Measurements from ENCODE around the gene KDM5A.
"Not testable (repeated sequence)": the region's sequence is repeated elsewhere in the genome, so short reads cannot be mapped to it uniquely, and the experiment has no call there.

The KDM5A gene

DNA sequence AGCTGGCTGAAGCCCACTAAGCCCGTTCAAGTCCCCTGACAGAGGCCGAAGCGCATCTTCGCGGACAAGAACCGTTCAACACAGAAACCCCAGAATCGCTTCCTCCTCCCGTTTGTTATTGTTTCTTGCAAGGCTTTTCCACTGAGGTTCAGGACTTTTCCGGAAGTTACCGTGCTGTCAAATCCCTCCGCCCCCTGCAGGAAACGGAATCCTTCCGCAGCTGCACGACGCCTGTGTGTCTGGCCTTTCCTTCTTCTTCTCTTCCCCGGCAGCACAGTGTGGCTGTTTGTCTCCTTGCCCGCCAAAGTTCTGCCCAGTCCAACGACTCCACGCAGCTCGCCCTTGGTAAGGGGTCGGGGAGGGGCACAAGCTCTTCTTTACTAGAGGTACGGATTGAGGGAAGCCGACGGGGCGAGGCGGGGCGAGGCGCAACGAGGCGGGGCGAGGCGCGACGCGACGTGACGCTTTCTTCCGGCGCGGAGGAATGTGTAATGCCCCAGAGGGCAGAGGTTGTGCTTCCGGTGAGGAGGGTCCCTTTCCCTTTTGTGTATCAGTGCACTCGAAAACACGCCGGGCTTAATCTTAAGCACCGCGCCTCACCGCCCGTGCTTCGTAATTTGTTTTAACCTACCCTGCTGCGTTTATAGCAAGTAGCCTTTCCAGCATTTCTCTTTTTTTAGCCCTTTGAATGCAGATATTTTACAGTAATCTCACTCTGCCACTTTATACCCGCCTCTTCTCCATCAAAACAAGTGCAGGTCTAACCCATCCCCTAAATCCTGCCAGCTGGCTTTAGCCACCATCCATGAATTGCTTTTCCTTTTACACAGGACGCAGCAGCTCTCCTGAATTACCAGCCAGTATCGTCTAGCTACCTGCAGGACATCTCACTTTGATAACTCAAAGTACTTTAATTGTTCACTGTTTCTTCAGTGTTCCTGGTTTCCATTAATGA is at the start of gene KDM5A:
KDM5A (minus strand) TSS at position 179 of the 955 bp plus-strand sequence. CDS start 229 bp downstream, outside the sequence.
- peak; percentile 74 for DNase-seq (ENCODE audit: low read depth, low spot score)

DNA sequence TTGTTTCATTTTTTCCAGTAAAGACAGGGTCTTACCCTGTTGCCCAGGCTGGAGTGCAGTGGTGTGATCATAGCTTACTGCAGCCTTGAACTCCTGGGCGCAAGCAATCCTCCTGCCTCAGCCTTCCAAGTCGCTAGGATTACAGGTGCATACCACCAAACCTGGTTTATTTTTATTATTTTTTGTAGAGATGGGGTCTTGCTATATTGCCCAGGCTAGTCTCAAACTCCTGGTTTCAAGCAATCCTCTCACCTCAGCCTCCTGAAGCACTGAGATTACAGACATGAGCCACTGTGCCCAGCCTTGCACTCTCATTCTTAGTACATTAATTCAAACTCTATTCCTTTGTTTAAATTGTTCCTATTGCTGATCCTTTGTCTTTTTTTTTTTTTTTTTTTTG is 46.6 kb upstream of the KDM5A start:
- not testable (repeated sequence) for DNase-seq (ENCODE audit: low read depth, low spot score)

DNA sequence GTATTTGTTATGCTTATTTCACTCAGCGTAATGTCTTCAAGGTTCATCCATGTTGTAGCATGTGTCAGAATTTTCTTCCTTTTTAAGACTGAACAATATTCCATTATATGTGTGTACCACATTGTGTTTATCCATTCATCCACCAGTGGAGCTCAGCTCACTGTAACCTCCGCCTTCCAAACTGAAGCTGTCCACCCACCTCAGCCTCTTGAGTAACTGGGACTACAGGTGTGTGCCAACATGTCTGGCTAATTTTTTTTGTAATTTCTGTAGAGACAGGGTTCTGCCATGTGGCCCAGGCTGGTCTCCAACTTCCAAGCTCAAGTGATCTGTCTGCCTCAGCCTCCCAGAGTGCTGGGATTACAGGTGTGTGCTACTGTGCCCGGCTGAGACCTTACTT is 33.4 kb upstream of the KDM5A start:
- no peak for DNase-seq (ENCODE audit: low read depth, low spot score)

DNA sequence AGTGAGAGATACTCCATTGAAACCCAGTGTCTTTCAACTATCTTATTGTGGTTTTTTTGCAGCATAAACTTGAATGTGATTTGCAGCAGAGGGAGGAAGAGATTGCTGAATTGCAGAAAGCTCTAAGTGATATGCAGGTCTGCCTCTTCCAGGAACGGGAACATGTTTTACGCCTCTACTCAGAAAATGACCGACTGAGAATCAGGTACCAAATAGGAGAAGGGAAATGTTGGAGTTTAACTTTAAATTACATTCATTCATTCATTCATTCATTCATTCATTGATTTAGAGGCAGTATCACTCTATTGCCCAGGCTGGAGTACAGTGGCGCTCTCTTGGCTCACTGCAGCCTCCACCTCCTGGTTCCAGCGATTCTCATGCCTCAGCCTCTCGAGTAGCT is 29.3 kb upstream of the KDM5A start:
- DNase-seq (ENCODE audit: low read depth, low spot score) = no peak

GRCh38 chr12:414859-415258 is 25.7 kb upstream of the KDM5A start:
- DNase-seq (ENCODE audit: low read depth, low spot score) = no peak

GRCh38 chr12:402029-402389 is 12.9 kb upstream of the KDM5A start:
- DNase-seq (ENCODE audit: low read depth, low spot score) = no peak

GRCh38 chr12:401235-402028 is 12.3 kb upstream of the KDM5A start, which contains the start of gene CCDC77:
Gene CCDC77 (plus strand): TSS chr12:401644. CDS start chr12:409384, 7,740 bp downstream.
- peak; percentile 85 for DNase-seq (ENCODE audit: low read depth, low spot score)

DNA sequence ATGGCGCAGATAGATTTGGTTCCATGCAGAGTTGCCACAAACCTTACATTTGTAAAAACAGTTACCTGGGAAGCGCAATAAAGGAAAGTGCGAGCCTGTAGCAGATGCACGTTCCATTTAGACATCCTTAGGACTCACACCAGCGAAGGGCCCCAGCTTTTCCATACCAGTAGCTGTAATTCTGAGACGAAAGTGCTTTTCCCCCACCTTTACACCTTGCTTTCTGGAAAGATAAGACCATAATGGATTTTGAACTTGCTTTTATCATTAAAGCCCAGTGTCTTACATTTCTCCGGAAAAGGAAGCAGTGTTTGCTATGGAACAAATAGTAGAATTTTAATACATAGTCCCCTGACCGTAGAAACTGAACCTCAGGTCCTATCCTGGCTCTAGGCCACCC is 11.7 kb upstream of the KDM5A start:
- no peak for DNase-seq (ENCODE audit: low read depth, low spot score)

DNA sequence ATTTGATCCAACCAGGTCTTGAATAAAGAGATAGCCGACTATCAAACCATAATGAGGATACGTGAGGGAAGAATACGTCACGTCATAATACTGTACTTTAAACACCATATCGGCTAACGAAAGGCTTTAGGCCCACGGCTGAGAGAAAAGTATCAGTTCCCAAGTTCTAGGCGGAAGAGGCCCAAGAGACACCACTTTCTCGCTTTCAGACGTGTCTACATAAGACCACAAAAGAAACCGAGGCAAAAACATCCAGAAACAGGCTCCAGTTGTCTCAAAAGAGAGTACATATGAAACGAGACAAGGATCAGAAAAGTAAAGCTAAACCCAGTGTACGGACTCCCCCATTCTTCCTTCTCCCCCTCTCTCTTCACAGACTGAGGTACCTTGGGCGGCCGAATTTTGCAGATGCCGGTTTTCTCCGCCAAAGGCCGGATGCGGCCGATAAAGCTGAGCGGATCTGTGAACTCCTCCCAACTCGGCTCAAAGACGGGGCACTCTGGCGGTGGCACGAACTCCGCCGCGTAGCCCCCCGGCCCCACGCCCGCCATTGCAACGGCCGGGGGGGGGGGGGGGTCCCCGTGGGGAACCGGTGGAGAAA is 479 bp downstream of the KDM5A start:
- DNase-seq (ENCODE audit: low read depth, low spot score) = no peak

DNA sequence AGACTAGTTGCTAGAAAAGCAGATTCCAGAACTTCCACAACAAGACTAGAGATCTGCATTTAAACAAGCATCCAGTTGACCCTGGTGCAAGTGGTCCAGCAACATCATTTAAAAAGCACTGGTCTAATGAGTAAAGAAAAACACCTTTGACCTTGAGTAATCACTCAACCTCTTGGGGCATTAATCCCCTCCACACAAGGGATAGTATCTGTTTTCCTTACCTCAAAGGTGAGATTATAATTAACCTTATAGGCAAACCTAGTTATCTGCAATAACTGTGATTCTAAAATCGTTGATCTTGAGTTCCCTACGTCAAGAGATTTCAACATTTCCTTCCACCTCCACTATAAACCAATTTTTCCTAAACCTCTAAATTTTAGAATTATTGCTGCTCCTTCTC is 1.1 kb downstream of the KDM5A start:
- DNase-seq (ENCODE audit: low read depth, low spot score) = no peak

DNA sequence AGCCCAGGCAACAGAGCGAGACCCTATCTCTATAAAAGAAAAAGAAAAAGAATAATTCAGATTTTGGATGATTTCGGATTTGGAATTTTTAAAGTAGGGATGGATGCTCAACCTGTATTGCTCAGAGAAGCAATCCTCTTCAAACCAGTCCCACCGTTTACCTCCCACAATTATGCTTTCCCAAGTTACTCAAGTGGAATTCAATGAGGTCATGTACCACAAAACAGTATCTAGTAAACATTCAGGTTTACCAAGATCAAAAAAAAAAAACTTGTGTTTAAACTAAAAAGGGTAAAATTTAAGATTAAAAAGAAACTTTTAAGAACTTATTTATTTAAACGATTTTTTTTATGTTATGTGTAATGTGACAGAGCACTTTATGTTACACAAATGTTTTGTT is 2.5 kb downstream of the KDM5A start:
- DNase-seq (ENCODE audit: low read depth, low spot score) = no peak

GRCh38 chr12:370739-371485 is 18.2 kb downstream of the KDM5A start:
- not testable (repeated sequence) for DNase-seq (ENCODE audit: low read depth, low spot score)

GRCh38 chr12:367972-368371 is 21.1 kb downstream of the KDM5A start:
- no peak for DNase-seq (ENCODE audit: low read depth, low spot score)

- DNase-seq (ENCODE audit: low read depth, low spot score) = no peak
Observed at GRCh38 chr12:366820-367219, 22.3 kb downstream of the KDM5A start.

GRCh38 chr12:359091-359490 is 30.0 kb downstream of the KDM5A start:
- DNase-seq (ENCODE audit: low read depth, low spot score) = no peak

DNA sequence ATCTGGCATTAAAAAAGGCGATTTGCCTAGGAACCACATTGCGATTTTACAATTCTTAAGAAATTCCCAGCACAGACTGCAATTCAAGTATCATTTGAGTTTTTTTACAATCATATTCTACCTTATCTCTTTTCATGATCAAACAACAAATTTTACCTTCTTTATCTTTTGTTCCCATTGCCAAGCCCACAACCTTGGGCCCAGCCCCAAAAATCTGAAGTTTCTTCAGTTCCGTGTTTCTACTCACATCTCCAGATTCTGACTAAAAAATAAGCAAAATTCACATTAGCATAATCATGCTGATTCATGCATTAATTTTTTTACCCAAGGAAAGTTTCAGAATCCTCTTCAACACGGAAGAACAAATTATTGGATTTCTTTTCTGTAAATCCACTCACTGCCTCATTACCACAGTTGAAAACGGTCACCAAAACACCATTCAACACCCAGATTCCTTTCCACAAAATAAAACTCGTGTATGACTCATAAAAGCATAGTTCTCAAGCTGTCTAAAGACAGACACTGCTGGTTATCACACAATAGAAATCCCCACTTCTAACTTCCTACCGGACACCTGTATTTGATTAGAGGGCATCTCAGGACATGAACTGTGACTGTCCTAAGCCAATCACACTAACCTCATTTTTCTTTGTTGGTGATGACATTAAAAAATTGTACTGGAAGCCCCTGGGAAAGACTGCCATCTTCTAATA is 32.7 kb downstream of the KDM5A start:
- DNase-seq (ENCODE audit: low read depth, low spot score) = no peak

GRCh38 chr12:351197-351596 is 37.9 kb downstream of the KDM5A start:
- not testable (repeated sequence) for DNase-seq (ENCODE audit: low read depth, low spot score)

GRCh38 chr12:349625-350024 is 39.5 kb downstream of the KDM5A start:
- DNase-seq (ENCODE audit: low read depth, low spot score) = not testable (repeated sequence)

DNA sequence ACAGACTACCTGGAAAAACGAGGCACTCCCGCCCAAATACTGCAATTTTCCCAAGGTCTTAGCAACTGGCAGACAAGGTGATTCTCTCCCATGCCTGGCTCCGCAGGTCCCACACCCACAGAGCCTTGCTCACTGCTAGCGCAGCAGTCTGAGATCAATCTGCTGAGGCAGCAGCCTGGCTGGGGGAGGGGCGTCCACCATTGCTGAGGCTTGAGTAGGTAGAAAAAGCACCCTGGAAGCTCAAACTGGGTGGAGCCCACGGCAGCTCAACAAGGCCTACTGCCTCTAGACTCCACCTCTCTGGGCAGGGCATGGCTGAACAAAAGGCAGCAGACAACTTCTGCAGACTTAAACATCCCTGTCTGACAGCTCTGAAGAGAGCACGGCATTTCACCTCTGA is 46.1 kb downstream of the KDM5A start:
- DNase-seq (ENCODE audit: low read depth, low spot score) = not testable (repeated sequence)

DNA sequence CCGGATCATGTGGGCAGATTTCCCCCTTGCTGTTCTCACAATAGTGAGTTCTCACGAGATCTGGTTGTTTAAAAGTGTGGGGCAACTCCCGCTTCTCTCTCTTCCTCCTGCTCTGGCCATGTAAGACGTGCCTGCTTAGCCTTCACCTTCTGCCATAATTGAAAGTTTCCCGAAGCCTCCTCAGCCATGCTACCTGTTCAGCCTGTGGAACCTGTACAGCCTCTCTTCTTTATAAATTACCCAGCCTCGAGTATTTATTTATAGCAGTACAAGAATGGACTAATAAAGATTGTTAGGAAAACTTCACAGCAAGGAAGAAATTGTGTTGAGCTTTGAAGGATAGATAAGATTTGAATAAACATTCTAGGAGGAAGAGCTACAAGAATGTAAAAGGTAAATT is 52.1 kb downstream of the KDM5A start:
- DNase-seq (ENCODE audit: low read depth, low spot score) = no peak

- no peak for DNase-seq (ENCODE audit: low read depth, low spot score)
Observed at GRCh38 chr12:334125-334524, 55.0 kb downstream of the KDM5A start.

Measured in activated naive CD8-positive, alpha-beta T cell treated with anti-CD3 and anti-CD28 coated beads, Interleukin-2, amount 50 U/mL, for 16 hours (primary cell).